ENCODE results near the gene HNRNPUL2.
"Not testable (repeated sequence)": the region's sequence is repeated elsewhere in the genome, so short reads cannot be mapped to it uniquely, and the experiment has no call there.

Gene HNRNPUL2

GRCh38 chr11:62726156-62726914, 922 bp downstream of the HNRNPUL2 start:
- DNase-seq, result peak in 1 of 4 experiments; percentile 47

GRCh38 chr11:62725646-62726045, 1.6 kb downstream of the HNRNPUL2 start:
- no peak for DNase-seq

GRCh38 chr11:62724171-62724570, 3.1 kb downstream of the HNRNPUL2 start:
- DNase-seq, result no peak

GRCh38 chr11:62721994-62722393, 5.3 kb downstream of the HNRNPUL2 start:
- no peak for DNase-seq

GRCh38 chr11:62719302-62719978, 7.8 kb downstream of the HNRNPUL2 start:
- no peak for DNase-seq

GRCh38 chr11:62716816-62717215, 10.4 kb downstream of the HNRNPUL2 start:
- no peak for DNase-seq

- no peak for DNase-seq
These were observed 11.1 kb downstream of the HNRNPUL2 start for GRCh38 chr11:62716206-62716605.

GRCh38 chr11:62715150-62716130, 11.8 kb downstream of the HNRNPUL2 start:
- DNase-seq, result no peak

- no peak for DNase-seq
These were observed 13.9 kb downstream of the HNRNPUL2 start for GRCh38 chr11:62713343-62713742.

GRCh38 chr11:62712861-62713260, 14.4 kb downstream of the HNRNPUL2 start:
- no peak for DNase-seq

GRCh38 chr11:62712276-62712812, 14.9 kb downstream of the HNRNPUL2 start:
- no peak for DNase-seq

- peak in 1 of 4 experiments; percentile 37 for DNase-seq
These were observed 17.3 kb downstream of the HNRNPUL2 start for GRCh38 chr11:62710001-62710345.

GRCh38 chr11:62709247-62710000, 17.8 kb downstream of the HNRNPUL2 start:
- DNase-seq, result peak; percentile 81 to 93 (median 88)

GRCh38 chr11:62708793-62709192, 18.5 kb downstream of the HNRNPUL2 start:
- DNase-seq, result peak in 1 of 4 experiments; percentile 48

GRCh38 chr11:62708392-62708791, 18.9 kb downstream of the HNRNPUL2 start:
- no peak for DNase-seq

- no peak for DNase-seq
These were observed 19.9 kb downstream of the HNRNPUL2 start, which contains the start of the genes BSCL2 and GNG3 for GRCh38 chr11:62707277-62707861. BSCL2 (minus strand) TSS chr11:62707424; CDS start chr11:62707195, 229 bp downstream. GNG3 (plus strand) TSS chr11:62707676; CDS start chr11:62708296, 620 bp downstream.

- no peak for DNase-seq
These were observed 20.4 kb downstream of the HNRNPUL2 start for GRCh38 chr11:62706850-62707247.

- peak; percentile 83 to 95 (median 94) for DNase-seq
These were observed 21.1 kb downstream of the HNRNPUL2 start for GRCh38 chr11:62705880-62706849.

GRCh38 chr11:62705413-62705812, 21.8 kb downstream of the HNRNPUL2 start:
- DNase-seq, result no peak

GRCh38 chr11:62703921-62704320, 23.3 kb downstream of the HNRNPUL2 start:
- DNase-seq, result not testable (repeated sequence)

All from activated naive CD4-positive, alpha-beta T cell (primary cell).